Hair follicle dermal papilla cell (primary cell): ENCODE results near the gene ACSL3. TPM values are rescaled to one million over a fixed set of nuclear protein-coding genes. Genes with fewer than 3 reads are reported as not detected.

ENCODE experiments used
- total RNA-seq: library from RNA; depleted of rRNA; stranded (reverse); fragments of >200 nt; gene quantifications from 2 replicates; pipeline ENCODE4 v1.2.3, GENCODE V29; 2012

The ACSL3 gene
- 123 and 149 TPM in 2 replicates for total RNA-seq

DNA sequence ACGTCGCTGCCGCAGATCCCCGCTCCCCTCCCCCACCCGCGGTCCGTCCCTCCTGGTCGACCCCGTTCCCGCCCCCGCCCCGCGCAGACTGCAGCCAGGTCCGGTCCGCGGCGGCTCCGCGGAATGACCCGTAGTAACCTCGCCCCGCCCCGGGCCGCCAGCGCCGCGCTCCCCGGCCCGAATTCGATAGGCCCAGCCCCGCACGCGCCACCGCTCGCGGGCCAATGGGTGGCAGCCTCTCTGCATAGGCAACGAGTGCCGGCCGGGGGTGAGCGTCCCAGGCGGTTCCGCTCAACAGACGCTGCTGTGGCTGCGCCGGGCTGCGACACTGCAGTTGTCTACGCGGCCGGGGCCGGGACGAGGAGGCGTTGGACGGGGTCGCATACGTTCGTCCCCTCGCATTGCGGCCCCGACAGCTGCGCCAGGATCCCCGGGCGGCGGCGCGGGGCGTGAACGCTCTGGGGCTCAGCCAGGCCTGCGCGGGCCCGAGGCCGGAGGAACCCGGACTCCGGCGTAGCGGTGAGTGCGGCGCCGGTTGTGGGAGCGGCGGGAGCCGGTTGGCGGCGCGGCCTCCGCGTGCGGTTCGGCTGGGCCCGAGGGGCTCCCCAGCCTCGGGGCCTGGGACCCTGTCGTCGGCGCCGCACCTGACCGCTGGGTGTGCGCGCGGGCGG is at the start of gene ACSL3:
Gene ACSL3 (plus strand): TSS at position 297 of the 671 bp plus-strand sequence. CDS start 47,737 bp downstream, outside the sequence.

Other genes with a start within 250 kb of the ACSL3 start
- 17.0 and 17.2 TPM in 2 replicates for gene FARSB, start 204.9 kb upstream of the ACSL3 start, total RNA-seq
- not detected in 2 replicates for gene MOGAT1, start 189.4 kb upstream of the ACSL3 start, total RNA-seq
- 20.0 and 30.5 TPM in 2 replicates for gene KCNE4, start 191.2 kb downstream of the ACSL3 start, total RNA-seq